NCI-H1092 (cell line): Measurements from ENCODE around the gene EPG5.

Source experiments
- DNase-seq: peaks from one replicate; lab custom pipeline; 2025; lab: John Stamatoyannopoulos, UW

Gene EPG5

DNA sequence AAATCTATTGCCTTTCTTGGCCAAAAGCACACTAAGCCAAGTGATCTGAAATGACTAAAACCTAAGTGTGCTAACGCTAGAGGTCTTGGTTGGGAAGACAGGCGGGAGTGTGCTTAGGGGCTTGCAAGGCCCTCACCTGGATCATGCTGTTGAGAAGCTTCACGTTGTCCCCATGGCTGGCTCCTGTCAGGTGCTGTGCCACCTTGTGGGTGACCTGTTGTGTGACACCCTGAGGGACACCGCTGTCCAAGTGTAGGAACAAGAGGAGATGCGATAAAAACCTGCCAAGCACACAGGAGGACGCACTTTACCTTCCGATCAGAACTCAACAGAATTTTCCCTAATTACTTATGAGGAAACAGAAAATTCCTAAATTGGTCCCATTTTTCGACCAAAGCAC is 50.8 kb downstream of the EPG5 start:
- no peak for DNase-seq

DNA sequence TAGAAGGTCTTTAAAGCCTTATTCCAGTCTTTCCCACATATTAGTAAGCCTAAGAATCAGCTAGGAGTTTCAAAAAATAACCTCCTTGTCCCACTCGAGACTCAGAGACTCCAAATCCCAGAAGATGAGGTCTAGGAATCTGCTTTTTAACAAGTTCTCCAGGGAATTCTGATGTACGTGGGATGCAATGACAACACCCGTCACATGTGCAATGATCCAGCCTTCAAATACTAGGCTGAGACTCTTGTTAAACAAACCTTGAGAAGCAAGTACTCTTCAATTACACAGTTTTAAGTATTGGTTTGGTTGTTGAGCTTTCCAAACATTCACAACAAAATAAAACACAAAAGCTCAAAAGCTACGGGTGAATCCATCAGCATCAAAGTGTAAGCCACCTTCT is 53.9 kb downstream of the EPG5 start:
- no peak for DNase-seq

DNA sequence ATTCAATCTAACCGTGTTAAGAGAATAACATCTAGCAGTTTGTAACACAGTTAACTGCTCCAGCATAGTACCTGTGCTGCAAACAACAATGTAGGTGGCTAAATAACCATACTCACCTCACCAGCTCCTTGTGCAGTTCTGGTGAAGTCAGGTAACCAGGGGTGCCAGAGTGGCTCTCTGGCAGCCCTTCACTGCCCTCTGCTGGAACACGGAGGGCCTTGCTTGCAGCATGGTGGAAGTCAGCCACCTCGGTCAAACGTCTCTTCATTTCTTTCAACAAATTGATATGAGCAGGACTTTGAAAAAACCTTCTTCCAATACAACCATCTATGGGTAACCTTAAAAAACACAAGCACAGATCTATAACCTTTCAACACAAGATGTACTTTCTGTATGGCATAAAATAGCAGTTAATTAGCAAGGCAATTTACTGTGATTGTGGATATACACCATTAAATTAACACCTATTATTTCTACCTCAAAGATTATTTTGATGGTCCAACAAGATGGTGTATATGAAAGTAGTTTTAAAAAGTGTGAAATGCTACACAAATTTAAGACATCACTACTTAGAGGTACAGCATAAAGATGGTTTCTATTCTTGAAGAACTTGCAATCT is 56.6 kb downstream of the EPG5 start:
- DNase-seq, result peak; percentile 23

DNA sequence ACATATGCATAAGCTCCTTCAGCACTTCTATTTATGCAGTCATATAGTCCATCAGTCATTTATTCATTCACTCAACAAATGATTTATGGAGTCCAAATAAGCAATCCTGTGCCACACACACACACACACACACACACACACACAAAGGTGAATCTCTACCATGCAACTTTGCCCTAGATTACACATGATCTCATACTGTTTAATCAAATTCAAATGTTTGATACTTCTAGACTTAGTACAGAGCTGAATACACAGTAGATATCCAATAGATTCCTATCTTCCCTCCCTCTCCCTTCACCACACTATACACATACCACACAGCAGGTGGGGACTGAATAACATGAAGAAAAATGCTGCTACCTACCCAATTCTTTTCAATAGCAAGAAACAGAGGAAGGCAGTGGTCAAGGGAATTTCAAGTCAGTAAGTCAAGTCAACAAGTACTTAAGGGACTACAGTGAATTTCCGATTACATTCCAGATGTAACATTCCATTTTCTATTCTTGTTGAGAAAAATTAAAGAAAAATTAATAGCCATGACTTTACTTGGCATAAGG is 65.4 kb downstream of the EPG5 start:
- DNase-seq, result no peak

DNA sequence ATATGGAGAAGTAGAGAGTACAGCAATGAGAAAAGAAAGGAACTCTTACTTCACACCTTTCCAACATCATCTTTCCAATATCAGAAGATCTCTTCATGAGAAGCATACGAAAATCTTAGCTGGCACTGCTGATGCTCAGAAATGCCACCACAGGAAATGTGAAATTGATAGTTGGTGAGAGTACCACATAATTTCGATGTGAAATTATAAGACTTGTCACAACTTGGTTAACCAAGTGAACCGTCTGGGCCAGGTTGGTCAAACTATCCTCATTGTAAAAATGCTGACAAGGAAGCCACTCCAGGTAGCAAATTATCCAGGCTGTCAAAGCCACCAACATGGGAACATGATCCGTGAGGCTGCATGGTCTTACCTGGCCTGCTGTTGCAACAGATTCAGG is 66.5 kb downstream of the EPG5 start:
- DNase-seq, result no peak

DNA sequence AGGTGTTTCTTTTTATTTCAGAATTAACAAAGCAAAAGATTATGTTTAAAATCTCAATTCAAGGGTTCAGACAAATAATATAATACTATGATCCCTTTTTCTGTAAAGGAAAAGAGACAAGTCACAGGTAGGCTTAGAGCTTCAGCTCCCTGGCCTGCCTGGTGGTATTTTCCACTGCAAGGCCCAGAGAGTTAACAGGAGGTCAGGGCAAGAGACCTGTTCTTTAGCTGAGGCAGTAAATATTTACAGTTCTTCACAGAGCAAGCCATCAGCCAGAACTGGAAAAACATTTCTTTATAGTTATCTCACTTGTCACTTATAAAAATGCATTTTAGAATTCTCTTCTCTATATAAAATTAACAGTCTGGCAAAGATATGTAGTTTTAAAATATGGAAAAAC is 70.1 kb downstream of the EPG5 start:
- no peak for DNase-seq

DNA sequence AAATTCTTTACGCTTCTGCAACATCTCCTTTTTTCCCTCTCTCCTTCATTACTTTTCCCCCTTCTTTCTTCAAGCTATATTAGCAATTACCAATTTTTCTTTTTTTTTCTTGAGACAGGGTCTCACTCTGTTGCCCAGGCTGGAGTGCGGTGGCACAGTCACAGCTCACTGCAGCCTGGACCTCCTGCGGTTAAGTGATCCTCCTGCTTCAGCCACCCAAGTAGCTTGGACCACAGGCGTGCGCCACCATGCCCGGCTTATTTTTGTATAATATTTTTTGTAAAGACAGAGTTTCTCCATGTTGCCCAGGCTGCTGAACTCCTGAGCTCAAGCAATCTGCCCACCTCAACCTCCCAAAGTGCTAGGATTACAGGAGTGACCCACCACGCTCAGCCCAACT is 70.7 kb downstream of the EPG5 start:
- DNase-seq, result no peak

DNA sequence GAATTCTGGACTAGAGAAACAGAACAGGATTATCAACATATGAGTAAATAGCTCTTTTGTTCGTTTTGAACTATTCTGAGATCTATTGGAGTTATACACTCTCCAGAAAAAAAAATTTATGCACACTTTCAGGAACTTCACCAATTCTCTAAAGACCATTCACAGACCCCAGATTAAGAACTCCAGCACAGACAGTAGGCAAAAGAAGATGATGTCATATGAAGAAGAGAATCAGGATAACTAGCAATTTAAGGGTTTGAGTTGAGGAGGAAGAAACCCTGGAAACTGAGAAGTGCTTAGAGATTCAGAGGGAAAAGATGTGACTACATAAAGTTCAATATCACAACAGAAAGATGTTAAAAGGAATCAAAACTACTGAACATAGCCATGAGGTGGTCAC is 71.8 kb downstream of the EPG5 start:
- no peak for DNase-seq

DNA sequence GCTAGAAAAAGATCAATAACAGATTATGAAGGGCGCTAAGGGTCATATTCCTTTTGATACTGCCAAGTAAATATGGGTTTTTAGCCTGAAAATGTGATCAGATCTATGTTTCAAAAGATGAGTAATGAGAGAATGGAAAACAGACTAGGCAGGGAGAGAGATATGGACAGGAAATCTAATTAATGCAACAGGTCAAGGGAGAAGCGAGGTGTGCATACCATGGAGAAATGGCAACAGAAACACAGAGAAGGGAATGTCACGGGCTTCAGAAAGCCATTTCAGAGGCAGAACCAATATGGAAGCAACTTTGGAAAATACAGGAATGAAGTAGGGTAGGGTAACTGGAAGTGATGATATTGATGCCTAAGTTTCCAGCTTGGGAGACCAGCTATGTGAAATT is 72.3 kb downstream of the EPG5 start:
- no peak for DNase-seq

DNA sequence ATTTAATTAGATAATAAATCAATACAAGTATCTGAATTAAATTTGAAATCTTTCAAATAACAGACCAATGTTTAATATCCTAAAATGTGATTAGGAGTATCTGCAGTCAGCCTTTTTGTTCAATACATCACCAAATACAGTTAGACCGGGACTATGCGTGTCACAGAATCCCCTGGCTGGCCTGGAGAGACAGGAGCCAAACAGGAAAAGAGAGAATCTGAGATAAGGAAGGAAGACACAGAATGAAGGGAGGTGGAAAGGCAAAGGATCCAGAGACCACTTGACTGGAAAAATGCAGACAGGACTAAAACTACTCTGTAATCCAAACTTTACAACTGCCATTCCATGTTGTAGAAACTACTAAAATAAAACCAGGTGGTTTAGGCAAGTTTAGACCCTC is 75.3 kb downstream of the EPG5 start:
- DNase-seq, result no peak

DNA sequence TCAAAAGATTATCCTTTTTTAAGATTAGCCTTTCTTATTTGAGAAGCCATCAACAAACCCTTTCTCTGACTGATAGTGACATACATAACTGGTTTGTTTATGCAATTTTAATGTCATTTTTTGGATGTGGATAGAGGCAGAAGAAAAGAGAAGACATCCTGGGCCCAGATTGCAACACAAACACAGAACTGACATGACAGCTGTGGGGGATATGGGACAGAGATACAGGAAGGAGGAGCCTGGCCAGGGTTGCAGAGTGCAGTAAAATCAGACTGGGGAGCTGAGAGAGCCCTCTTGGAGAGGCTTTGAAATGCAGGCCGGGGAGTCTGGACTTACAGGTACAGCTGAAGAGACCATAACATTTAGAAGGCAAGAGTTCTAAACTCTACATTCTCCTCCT is 76.5 kb downstream of the EPG5 start:
- DNase-seq, result no peak

DNA sequence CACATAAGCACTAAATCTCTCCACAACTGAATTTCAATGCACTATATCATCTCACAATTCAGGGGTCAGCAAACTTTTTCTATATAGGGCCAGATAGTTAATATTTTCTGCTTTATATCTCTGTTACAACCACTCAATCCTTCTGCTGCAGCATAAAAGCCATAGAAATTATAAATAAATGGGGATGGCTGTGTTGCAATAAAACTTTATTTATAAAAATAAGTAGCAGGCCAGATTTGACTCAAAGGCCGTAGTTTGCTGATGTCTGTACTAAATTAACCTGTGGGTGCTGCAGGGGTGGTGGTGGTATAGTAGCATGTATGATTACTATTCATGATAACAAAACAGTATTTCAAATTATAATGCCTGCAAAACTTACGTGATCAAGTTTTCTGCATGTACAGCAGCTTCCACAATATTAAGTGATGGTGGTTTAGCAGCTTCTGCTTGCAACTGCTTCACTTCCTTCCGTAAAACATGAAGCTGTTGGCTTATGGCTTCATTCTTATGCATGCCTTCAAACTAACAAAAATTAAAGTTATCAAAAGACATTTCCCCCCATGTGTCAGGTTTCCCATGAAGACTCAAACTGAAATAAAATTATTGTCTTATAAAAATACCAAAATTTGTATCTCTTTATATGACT is 77.6 kb downstream of the EPG5 start:
- no peak for DNase-seq

DNA sequence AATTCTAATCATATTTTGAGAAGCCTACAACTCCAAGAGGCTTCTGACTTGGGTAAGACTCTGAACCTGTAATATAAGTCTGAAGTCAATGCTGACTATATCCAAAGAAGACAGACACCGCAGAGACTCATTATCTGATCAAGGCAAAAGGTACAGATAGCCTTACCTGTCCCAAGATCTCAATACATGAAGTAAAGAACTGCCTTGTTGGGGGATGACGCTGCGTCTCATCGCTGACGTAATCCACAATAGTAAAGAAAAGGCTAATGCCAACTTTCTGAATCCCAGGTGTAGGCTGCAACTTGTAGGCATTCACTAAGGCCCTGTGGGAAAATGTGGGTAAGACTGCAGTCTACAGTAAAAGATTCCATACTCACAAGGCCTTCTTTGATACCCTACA is 79.5 kb downstream of the EPG5 start:
- DNase-seq, result no peak

DNA sequence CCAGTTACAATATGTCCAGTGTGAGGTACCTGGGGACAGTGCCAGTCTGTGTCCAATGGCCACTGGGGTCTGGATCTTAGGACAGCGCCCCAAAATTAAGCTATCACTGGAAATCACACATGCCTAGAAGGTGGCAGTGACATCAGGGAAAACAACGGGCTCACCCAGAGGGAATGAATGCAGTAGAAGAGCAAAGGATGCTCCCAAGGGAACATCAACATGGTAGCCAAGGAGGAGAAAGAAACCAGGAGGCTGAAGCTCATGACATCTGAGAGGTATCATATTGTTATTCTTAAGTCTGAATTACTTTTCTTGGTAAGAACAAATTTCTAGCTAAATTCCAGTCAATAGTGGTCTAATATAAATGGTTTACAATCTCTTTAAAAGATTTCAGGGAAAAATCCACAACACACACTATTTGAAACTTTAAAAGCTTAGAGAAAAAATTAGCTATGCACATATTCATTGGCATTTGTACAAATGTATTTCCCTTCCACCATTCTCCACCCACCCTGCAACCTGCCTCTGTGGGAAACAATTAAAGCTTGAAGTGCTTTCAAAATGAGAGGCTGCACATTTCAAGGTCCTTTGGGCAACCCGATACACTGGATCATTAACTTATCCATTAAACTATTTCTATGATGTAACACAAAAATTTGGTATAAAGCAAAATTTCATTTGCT is 86.1 kb downstream of the EPG5 start:
- no peak for DNase-seq

DNA sequence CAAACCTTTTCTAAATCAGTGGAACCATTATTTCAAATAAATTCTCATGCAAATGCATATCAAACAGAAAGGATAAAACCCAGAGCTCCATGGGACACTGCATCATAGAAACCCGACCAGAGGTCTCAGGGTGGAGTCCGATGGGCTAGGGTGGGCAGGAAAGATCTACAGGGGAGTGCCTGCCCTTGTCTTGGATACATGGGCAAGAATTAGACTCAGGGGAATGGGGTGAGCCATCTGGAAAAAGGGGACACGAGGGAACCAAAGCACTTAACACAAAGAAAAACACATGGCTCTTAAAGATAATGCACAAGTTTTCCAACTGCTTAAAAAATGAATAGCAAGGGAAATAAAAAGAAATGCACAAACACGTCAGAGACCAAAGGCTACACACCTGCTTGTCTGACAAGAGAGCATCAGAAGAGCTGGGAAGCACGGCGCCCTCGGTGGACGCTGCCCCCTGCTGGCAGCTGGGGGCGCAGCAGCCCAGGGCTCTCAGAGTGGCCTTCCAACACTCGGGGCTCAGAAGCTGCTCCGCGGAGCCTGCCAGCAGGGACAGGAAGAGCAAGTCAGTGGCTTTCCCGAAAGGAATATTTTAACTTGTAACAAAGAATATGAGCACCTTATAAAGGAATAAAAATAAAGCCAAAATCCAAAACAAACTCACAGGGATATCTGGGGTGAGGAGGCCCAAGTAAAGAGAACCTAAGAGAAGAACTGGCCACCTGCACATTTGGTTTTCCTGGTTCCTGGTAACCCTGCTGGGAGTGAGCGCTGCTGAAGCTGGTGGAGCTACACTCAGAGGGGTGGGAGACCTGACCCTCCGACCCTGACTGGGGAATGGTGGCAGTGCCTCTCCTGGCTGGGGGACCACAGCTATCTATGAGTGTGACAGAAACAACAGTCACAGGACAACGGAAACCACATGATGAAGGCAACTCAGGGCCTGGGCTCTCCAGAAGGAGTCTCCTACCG is 87.2 kb downstream of the EPG5 start:
- peak; percentile 47 for DNase-seq

DNA sequence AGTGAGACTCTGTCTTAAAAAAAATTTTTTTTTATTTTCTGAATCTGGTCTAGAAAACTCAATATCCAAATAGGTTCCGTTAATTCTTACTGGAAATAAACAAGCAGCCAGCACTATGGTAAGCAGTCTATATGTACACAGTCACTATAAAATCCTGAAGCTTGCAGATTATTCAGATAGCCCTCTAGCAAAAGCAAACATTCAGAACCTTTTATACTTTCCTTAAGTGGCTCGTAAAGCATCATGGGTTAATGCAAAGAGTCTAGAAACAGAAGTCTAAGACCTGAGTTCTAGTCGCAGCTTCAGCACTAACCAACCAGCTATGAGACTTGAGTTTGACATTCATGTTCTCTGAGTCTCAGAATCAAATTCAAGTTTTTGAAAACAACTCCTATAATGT is 89.7 kb downstream of the EPG5 start:
- no peak for DNase-seq

DNA sequence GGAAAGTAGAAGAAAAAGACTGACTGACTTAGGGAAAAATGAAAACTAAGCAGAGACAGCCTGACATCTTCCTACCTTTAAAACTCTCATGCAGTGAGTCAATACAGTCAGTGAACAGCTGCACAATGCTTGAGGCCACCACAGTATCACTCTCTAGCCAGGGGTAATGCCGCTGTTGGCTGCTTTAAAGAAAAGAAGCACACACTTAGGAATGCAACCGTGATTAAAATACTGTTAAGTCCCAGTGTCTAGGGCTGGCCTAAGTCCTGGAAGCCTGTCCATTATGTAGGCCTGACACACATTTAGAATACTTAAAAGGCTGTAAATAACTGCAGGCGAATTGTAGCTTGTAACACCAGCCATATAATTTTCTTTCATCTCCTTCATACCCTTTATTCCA is 91.0 kb downstream of the EPG5 start:
- DNase-seq, result no peak

DNA sequence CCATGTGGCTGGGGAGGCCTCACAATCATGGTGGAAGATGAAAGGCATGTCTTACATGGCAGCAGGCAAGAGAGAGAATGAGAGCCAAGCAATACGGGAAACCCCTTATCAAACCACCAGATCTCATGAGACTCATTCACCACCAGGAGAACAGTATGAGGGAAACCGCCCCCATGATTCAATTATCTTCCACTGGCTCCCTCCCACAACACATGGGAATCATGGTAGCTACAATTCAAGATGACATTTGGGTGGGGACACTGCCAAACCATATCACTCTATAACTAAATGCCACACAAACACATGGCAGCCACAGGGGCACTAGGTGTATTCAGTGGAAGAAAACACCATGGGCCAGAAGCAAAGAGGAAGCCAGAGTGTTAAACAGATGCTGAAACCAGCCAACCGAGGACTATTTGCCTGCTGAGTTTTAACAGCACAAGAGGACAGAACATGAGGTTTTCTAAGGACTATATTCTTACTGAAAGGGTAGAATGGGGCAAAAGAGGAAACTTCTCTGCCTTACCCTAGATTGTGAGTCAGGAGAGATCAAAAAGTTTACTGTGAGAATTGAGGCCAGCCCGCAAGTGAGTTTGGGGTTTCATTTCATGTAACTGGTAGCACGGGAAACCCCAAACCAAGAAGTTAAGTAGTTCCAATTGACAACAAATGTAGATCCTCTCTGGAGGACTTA is 92.5 kb downstream of the EPG5 start:
- DNase-seq, result no peak

DNA sequence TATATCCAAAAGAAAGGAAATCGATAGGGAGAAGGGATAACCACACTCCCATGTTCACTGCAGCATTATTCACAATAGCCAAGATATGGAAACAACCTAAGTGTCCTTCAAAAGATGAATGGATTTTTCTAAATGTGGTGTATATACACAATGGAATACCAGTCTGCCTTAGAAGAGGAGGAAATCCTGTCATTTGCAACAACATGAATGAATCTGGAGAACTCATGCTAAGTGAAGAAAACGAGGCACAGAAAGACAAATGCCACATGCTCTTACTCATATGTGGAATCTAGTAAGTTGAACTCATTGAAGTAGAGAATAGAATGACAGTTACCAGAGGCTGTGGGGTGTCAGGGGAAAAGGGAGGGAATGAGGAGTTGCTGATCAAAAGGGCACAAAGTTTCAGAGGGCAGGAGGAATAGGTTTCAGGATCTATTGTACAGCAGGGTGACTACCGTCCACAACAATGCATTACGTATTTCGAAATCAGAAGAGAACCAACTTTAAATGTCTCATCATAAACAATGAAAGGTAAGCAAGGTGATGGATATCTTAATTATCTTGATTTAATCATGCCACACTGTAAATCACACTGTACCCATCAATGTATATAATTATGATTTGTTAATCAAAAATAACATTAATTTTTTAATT is 95.6 kb downstream of the EPG5 start:
- DNase-seq, result no peak

DNA sequence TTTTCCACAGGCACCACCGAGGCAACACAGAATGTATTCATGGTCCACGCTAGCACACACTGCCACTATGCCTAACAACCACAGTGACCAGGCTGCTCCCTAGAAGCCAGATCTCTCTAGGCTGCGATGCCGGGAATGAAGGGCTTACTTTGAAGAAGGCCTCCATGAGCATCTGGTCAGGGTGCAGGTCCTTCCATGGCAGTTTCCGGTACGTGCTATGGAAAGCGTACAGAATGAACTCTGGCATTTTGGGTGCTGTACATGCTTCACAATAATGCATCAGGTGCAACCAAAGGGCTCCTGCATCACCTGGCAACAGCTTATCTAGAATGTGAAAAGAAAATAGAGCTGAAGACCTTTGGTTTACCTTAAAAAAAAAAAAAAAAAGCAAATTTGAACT is 96.7 kb downstream of the EPG5 start:
- DNase-seq, result no peak

DNA sequence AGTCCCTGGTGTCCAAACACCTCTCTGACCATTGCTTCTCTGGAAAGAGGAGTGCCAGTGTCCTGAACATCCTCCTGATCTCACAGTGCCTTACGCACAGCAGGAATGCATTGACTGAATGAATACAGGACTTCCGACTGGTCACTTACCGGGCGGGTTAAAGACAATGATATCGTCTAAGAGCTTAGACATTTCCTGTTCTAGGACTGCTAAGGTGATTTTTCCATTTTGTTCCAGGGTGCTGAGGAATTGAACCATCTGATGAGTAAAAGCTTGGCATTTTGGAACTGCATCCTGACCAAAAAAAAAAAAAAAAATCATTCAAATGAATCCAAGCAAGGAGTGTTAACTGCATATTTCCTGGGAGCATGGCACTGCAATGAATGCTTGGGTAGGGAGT is 101.7 kb downstream of the EPG5 start:
- DNase-seq, result no peak
